Measurements from ENCODE around the gene CCDC8.
A peak's percentile ranks its signal among the peaks of the same experiment; 100 is the strongest.
"Not testable (repeated sequence)": the region's sequence is repeated elsewhere in the genome, so short reads cannot be mapped to it uniquely, and the experiment has no call there.

Gene CCDC8

GRCh38 chr19:46397801-46398479 lies 15.4 kb downstream of the CCDC8 start:
- not testable (repeated sequence) for DNase-seq

GRCh38 chr19:46394402-46394797 lies 19.0 kb downstream of the CCDC8 start:
- DNase-seq = no peak

- DNase-seq = no peak
Measured at GRCh38 chr19:46393456-46394401, 19.6 kb downstream of the CCDC8 start.

- no peak for DNase-seq
Measured at GRCh38 chr19:46392837-46393236, 20.5 kb downstream of the CCDC8 start.

- DNase-seq = peak; percentile 84
Measured at GRCh38 chr19:46392252-46392801, 21.0 kb downstream of the CCDC8 start.

GRCh38 chr19:46391296-46392251 lies 21.8 kb downstream of the CCDC8 start:
- DNase-seq = no peak

GRCh38 chr19:46390866-46391265 lies 22.5 kb downstream of the CCDC8 start:
- no peak for DNase-seq

- no peak for DNase-seq
Measured at GRCh38 chr19:46390121-46390858, 23.1 kb downstream of the CCDC8 start.

- DNase-seq = no peak
Measured at GRCh38 chr19:46388311-46389095, 24.9 kb downstream of the CCDC8 start.

GRCh38 chr19:46387713-46388130 lies 25.6 kb downstream of the CCDC8 start:
- DNase-seq = no peak

- DNase-seq = no peak
Measured at GRCh38 chr19:46386996-46387712, 26.2 kb downstream of the CCDC8 start.

GRCh38 chr19:46386151-46386550 lies 27.2 kb downstream of the CCDC8 start:
- no peak for DNase-seq

- no peak for DNase-seq
Measured at GRCh38 chr19:46385636-46386035, 27.7 kb downstream of the CCDC8 start.

- DNase-seq = no peak
Measured at GRCh38 chr19:46384396-46384795, 29.0 kb downstream of the CCDC8 start.

GRCh38 chr19:46383846-46384245 lies 29.5 kb downstream of the CCDC8 start:
- no peak for DNase-seq

GRCh38 chr19:46383171-46383815 lies 30.1 kb downstream of the CCDC8 start:
- no peak for DNase-seq

GRCh38 chr19:46381756-46382345 lies 31.5 kb downstream of the CCDC8 start:
- DNase-seq = peak; percentile 31

GRCh38 chr19:46381346-46381745 lies 32.0 kb downstream of the CCDC8 start:
- DNase-seq = no peak

- DNase-seq = no peak
Measured at GRCh38 chr19:46380690-46381089, 32.7 kb downstream of the CCDC8 start.

Data from fibroblast of skin of right quadriceps (primary cell).